Measurements from ENCODE around the gene DTX4. TPM values are rescaled to one million over a fixed set of nuclear protein-coding genes. Genes with fewer than 3 reads are reported as not detected.

The DTX4 gene
- total RNA-seq, 4 donors from 2014 or later: 8.3 to 11.5 (median 8.9) TPM

DNA sequence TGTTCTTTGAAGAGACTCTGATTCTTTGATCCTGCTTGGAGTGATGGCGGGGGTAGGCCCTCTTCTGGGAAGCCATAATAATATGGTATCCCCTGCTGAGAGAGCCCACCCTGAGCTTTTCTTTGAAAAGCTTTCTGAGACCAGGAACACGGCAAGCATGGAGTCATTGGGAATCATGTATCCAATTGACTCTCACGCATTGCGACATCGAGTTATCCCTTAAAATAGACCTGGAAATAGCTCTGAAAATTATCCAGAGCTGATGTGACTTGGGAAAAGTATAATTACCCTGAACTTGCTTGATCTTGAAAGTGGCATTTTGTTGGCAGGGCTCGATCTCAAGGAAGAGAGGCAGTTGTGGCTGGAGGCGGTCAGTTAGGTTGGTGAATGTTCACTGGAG, 77.6 kb downstream of the DTX4 start:
- Histone ChIP-seq H3K27me3 (no peaks in the 10 kb centered on the region), H3K27ac (no peak overlapping the region), H3K4me3 (no peak overlapping the region), H3K9me3 (no peaks in the 10 kb centered on the region), H3K36me3 (no peaks in the 10 kb centered on the region), H3K4me1 (no peaks in the 10 kb centered on the region)
- no peak for DNase-seq (ENCODE audit: low spot score in 2 of 2)
- TF ChIP-seq, protein P1, sequence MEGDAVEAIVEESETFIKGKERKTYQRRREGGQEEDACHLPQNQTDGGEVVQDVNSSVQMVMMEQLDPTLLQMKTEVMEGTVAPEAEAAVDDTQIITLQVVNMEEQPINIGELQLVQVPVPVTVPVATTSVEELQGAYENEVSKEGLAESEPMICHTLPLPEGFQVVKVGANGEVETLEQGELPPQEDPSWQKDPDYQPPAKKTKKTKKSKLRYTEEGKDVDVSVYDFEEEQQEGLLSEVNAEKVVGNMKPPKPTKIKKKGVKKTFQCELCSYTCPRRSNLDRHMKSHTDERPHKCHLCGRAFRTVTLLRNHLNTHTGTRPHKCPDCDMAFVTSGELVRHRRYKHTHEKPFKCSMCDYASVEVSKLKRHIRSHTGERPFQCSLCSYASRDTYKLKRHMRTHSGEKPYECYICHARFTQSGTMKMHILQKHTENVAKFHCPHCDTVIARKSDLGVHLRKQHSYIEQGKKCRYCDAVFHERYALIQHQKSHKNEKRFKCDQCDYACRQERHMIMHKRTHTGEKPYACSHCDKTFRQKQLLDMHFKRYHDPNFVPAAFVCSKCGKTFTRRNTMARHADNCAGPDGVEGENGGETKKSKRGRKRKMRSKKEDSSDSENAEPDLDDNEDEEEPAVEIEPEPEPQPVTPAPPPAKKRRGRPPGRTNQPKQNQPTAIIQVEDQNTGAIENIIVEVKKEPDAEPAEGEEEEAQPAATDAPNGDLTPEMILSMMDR (IDR thresholded peaks at IDR 0.05): no peak
- no peak for TF ChIP-seq POLR2A (IDR thresholded peaks at IDR 0.05)
- WGBS: 85% methylated on average over 7 of the region's 7 CpGs

DNA sequence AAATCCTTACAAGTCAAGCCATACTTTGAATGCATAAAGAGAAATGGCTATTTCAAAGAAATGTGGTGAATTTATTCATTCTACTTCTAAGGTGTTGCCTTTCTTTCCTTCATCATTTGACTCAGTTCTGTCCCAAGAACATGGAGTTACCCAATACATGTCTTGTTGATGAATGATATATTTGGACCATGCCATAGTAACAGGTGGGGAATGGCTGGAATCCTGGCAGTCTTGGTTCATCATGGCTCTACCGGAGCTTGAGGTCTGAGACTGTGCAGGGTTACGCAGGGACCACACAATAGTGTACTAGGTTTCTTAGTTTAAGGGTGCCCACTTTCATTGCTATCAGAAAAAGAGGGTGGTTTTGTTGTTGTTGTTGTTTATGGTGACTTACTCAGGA, 81.1 kb downstream of the DTX4 start:
- H3K36me3 ChIP-seq: no peaks in the 10 kb centered on the region
- H3K27ac ChIP-seq: no peak overlapping the region
- H3K4me1 ChIP-seq: no peaks in the 10 kb centered on the region
- no peak for DNase-seq (ENCODE audit: low spot score in 2 of 2)
- no peaks in the 10 kb centered on the region for H3K27me3 ChIP-seq
- TF ChIP-seq, protein P1 (IDR thresholded peaks at IDR 0.05): no peak
- TF ChIP-seq POLR2A (IDR thresholded peaks at IDR 0.05): no peak
- TF ChIP-seq EP300 (IDR thresholded peaks at IDR 0.05): no peak
- no peak for TF ChIP-seq POLR2AphosphoS5 (IDR thresholded peaks at IDR 0.05)
- no peaks in the 10 kb centered on the region for H3K9me3 ChIP-seq
- H3K4me3 ChIP-seq: no peak overlapping the region
- WGBS: 94% methylated on average over 2 of the region's 2 CpGs

DNA sequence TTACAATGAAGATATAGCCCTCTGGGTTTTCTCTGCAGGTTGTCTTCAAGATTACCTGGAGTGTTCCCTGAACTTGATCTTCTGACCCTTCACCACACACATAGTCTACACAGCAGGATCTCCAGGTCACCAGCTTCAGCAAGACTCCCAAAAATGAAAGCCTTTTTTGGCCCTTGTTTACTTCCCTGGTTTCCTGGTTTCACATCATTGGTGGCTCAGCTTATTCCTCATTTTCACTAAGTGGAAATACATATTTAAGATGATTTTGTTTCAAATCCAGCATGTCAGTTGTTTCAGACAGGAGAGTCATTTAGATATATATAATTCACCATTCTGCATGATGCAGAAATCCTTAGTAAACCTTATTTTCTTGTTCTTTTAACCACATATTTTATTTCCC, 82.4 kb downstream of the DTX4 start:
- no peaks in the 10 kb centered on the region for H3K36me3 ChIP-seq
- no peak for DNase-seq (ENCODE audit: low spot score in 2 of 2)
- TF ChIP-seq, protein P1 (IDR thresholded peaks at IDR 0.05): no peak
- TF ChIP-seq POLR2AphosphoS5 (IDR thresholded peaks at IDR 0.05): no peak
- TF ChIP-seq EP300 (IDR thresholded peaks at IDR 0.05): no peak
- no peaks in the 10 kb centered on the region for H3K27me3 ChIP-seq
- H3K4me1 ChIP-seq: no peaks in the 10 kb centered on the region
- H3K27ac ChIP-seq: no peak overlapping the region
- H3K4me3 ChIP-seq: no peak overlapping the region
- H3K9me3 ChIP-seq: no peaks in the 10 kb centered on the region

DNA sequence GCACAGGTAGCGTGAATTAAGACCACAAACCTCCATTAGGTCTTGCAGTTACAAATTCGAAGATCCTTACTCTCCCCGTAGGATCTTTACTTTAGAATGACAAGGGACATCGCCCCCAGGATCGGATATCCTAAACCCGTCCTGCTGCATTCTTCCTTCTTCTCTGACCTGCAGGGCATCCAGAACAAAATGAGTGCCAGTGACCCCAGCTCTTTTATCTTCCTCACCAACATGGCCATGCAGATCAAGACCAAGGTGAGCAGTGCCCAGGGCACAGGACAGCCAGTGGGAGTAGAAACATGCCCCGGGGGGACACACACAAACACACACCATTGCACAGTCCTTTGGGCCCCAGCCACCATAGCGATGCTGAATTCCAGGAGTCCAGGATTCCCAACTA, 83.3 kb downstream of the DTX4 start:
- no peaks in the 10 kb centered on the region for H3K4me1 ChIP-seq
- TF ChIP-seq POLR2A (IDR thresholded peaks at IDR 0.05): no peak
- TF ChIP-seq, protein P1 (IDR thresholded peaks at IDR 0.05): no peak
- no peak for TF ChIP-seq EP300 (IDR thresholded peaks at IDR 0.05)
- TF ChIP-seq POLR2AphosphoS5 (IDR thresholded peaks at IDR 0.05): no peak
- no peak overlapping the region for H3K27ac ChIP-seq
- H3K27me3 ChIP-seq: no peaks in the 10 kb centered on the region
- DNase-seq (ENCODE audit: low spot score in 2 of 2): no peak
- H3K4me3 ChIP-seq: no peak overlapping the region
- no peaks in the 10 kb centered on the region for H3K36me3 ChIP-seq
- WGBS: 57% methylated on average over 8 of the region's 8 CpGs
- H3K9me3 ChIP-seq: no peaks in the 10 kb centered on the region

Other genes starting within 250 kb of the DTX4 start
- gene GLYATL1, start 232.6 kb upstream of the DTX4 start, total RNA-seq: 1 to 10 TPM in 3 of 4 donors, not detected in 1; 2.4 to 6.1 (median 3.5) TPM
- not detected for gene GLYATL1B, start 85.8 kb upstream of the DTX4 start, total RNA-seq
- gene FAM111B, start 64.9 kb upstream of the DTX4 start, total RNA-seq: 1 to 10 TPM in 3 of 4 donors, under 1 TPM in 1; 0.48 to 1.8 (median 1.5) TPM
- 10 to 100 TPM; 12.5 to 55.7 (median 21.6) TPM for gene FAM111A, start 29.3 kb upstream of the DTX4 start, total RNA-seq
- 1 to 10 TPM; 2.3 to 4.5 (median 2.9) TPM for gene MPEG1, start 40.8 kb downstream of the DTX4 start, total RNA-seq
- gene OR5AN1, start 186.8 kb downstream of the DTX4 start, total RNA-seq: not detected